GM19238 (cell line): ENCODE data around the gene SIK3.
"Not testable (repeated sequence)": the region's sequence is repeated elsewhere in the genome, so short reads cannot be mapped to it uniquely, and the experiment has no call there.

Experiments
- DNase-seq: peaks from one replicate; pipeline ENCODE4 v3.0.0; 2011; ENCODE audit warnings: low spot score; ENCODE audit not compliant: insufficient read length

Gene SIK3

GRCh38 chr11:117076941-117077691 lies 21.1 kb downstream of the SIK3 start:
- no peak for DNase-seq

- no peak for DNase-seq
These were observed 23.0 kb downstream of the SIK3 start for GRCh38 chr11:117075186-117075585.

GRCh38 chr11:117074119-117074518 lies 24.1 kb downstream of the SIK3 start:
- no peak for DNase-seq

- no peak for DNase-seq
These were observed 24.7 kb downstream of the SIK3 start for GRCh38 chr11:117073539-117073938.

GRCh38 chr11:117072517-117073461 lies 25.4 kb downstream of the SIK3 start:
- no peak for DNase-seq

- no peak for DNase-seq
These were observed 26.9 kb downstream of the SIK3 start for GRCh38 chr11:117071344-117071787.

- DNase-seq: no peak
These were observed 28.2 kb downstream of the SIK3 start for GRCh38 chr11:117070016-117070415.

- no peak for DNase-seq
These were observed 29.8 kb downstream of the SIK3 start for GRCh38 chr11:117068303-117068860.

- no peak for DNase-seq
These were observed 31.3 kb downstream of the SIK3 start for GRCh38 chr11:117066959-117067358.

- no peak for DNase-seq
These were observed 34.0 kb downstream of the SIK3 start for GRCh38 chr11:117064275-117064674.

- DNase-seq: no peak
These were observed 35.7 kb downstream of the SIK3 start for GRCh38 chr11:117062498-117062897.

GRCh38 chr11:117061256-117061655 lies 37.0 kb downstream of the SIK3 start:
- no peak for DNase-seq

- DNase-seq: no peak
These were observed 38.5 kb downstream of the SIK3 start for GRCh38 chr11:117059611-117060148.

- DNase-seq: no peak
These were observed 39.4 kb downstream of the SIK3 start for GRCh38 chr11:117058761-117059261.

- no peak for DNase-seq
These were observed 40.5 kb downstream of the SIK3 start for GRCh38 chr11:117057727-117058126.

- DNase-seq: no peak
These were observed 40.9 kb downstream of the SIK3 start for GRCh38 chr11:117057317-117057716.

- DNase-seq: no peak
These were observed 42.8 kb downstream of the SIK3 start for GRCh38 chr11:117055469-117055868.

- DNase-seq: no peak
These were observed 43.8 kb downstream of the SIK3 start for GRCh38 chr11:117054382-117054781.

GRCh38 chr11:117052196-117053149 lies 45.8 kb downstream of the SIK3 start:
- no peak for DNase-seq

- not testable (repeated sequence) for DNase-seq
These were observed 48.1 kb downstream of the SIK3 start for GRCh38 chr11:117050121-117050520.
